HepG2 (cell line): ENCODE data around the gene STRN3. TPM values are rescaled to one million over a fixed set of nuclear protein-coding genes. Genes with fewer than 3 reads are reported as not detected.
A peak's percentile ranks its signal among the peaks of the same experiment; 100 is the strongest.

Experiments used
- ATAC-seq: fragments of 200-7000 bp; cut with Tn5 transposase; 3 replicates; pipeline ENCODE4 v1.9.1; 2020; ENCODE audit warnings: mild to moderate bottlenecking, moderate library complexity
- BruUV-seq: library from RNA; stranded (reverse); fragments of 400-500 nt; replicated peaks from 2 replicates; lab custom pipeline; 2021; lab: Mats Ljungman, UMichigan
- CTCF ChIA-PET: fragments of 300-600 bp; formaldehyde crosslinking; extraction: SDS; loops from one replicate; lab custom pipeline; 2021; ENCODE audit warnings: low total read pairs, inconsistent platforms, low intra/inter-chr PET ratio; lab: Yijun Ruan, JAX
- POLR2A ChIA-PET: fragments of 350-600 bp; sonication (Branson Sonifier 250); formaldehyde crosslinking; loops from one replicate; lab custom pipeline; 2020; ENCODE audit warnings: antibody characterized with exemption, inconsistent platforms; lab: Yijun Ruan, JAX
- DNase-seq: peaks from one replicate; pipeline ENCODE4 v3.0.0-alpha.2; 2015; ENCODE audit warnings: low spot score
- FAIRE-seq: peaks from 3 replicates; lab custom pipeline; 2011; peaks lifted over from hg19 to GRCh38; lab: Jason Lieb, UNC
- H2AFZ ChIP-seq: one replicate; pipeline ENCODE4 v1.6.1; 2011; ENCODE audit warnings: low read length, inconsistent platforms
- H3K27ac ChIP-seq: fragments of 300-600 bp; 3 replicates; pipeline ENCODE4 v1.8.0; 2011; ENCODE audit warnings: mixed run types, mild to moderate bottlenecking, mixed read lengths, low read length, inconsistent platforms; ENCODE audit not compliant: insufficient read depth; ENCODE audit errors: extremely low read length
- H3K27me3 ChIP-seq, 2 experiments: fragments of 200-600 bp in 1 of 2; 2 replicates in 1 of 2; 3 replicates in 1 of 2; pipeline versions ENCODE4 v1.6.0 to v1.8.0; 2011; ENCODE audit warnings: low read length in 2 of 2, mild to moderate bottlenecking in 2 of 2, moderate library complexity in 2 of 2, inconsistent platforms in 1 of 2; ENCODE audit not compliant: insufficient read depth in 2 of 2, control insufficient read depth in 1 of 2
- H3K36me3 ChIP-seq, 2 experiments: fragments of 200-600 bp in 1 of 2; replicated peaks in 1 of 2; 2 replicates in 1 of 2; 3 replicates in 1 of 2; pipeline versions ENCODE4 v1.5.1 to v1.8.0; 2011; ENCODE audit warnings: low read length in 2 of 2, inconsistent platforms in 1 of 2; ENCODE audit not compliant: insufficient read depth in 2 of 2, control insufficient read depth in 1 of 2
- H3K4me1 ChIP-seq: 2 replicates; pipeline ENCODE4 v1.5.1; 2012; ENCODE audit warnings: low read length, inconsistent platforms; ENCODE audit not compliant: insufficient read depth
- H3K4me2 ChIP-seq: 2 replicates; pipeline ENCODE4 v1.6.0; 2011; ENCODE audit warnings: low read depth, low read length, inconsistent platforms
- H3K4me3 ChIP-seq, 3 experiments: fragments of 200-600 bp in 1 of 3; sonication (generic), shearing (Covaris generic) in 1 of 3; replicated peaks in 1 of 3; 2 replicates each; pipeline ENCODE4 v1.5.1; 2011 to 2016; ENCODE audit warnings: low read length in 3 of 3, inconsistent platforms in 2 of 3, low read depth in 2 of 3, mild to moderate bottlenecking in 2 of 3, control low read depth in 1 of 3, mixed read lengths in 1 of 3; ENCODE audit not compliant: insufficient read depth in 1 of 3
- H3K79me2 ChIP-seq: one replicate; pipeline ENCODE4 v1.6.1; 2011; ENCODE audit warnings: low read length, inconsistent platforms; ENCODE audit not compliant: insufficient read depth
- H3K9ac ChIP-seq: 2 replicates; pipeline ENCODE4 v1.6.0; 2011; ENCODE audit warnings: mild to moderate bottlenecking, low read depth, low read length, inconsistent platforms; ENCODE audit not compliant: insufficient read depth
- H3K9me3 ChIP-seq: 2 replicates; pipeline ENCODE4 v1.5.1; 2012; ENCODE audit warnings: mild to moderate bottlenecking, low read length
- H4K20me1 ChIP-seq: 2 replicates; pipeline ENCODE4 v1.6.0; 2011; ENCODE audit warnings: inconsistent platforms, mild to moderate bottlenecking, low read length, moderate library complexity; ENCODE audit not compliant: insufficient read depth
- ATF2 ChIP-seq: sonication (generic); formaldehyde crosslinking; IDR thresholded peaks from 2 replicates; pipeline ENCODE4 v1.4.0; 2020; ENCODE audit warnings: missing genetic modification reagents
- HNRNPK ChIP-seq: fragments of 200-400 bp; formaldehyde crosslinking; IDR thresholded peaks from 2 replicates; pipeline ENCODE4 v1.6.1; 2018; ENCODE audit warnings: low read length, low read depth, moderate library complexity, mild to moderate bottlenecking; ENCODE audit not compliant: poor library complexity, severe bottlenecking
- ZFP91 ChIP-seq: sonication (generic); formaldehyde crosslinking; IDR thresholded peaks from 2 replicates; pipeline ENCODE4 v1.9.0; 2022; ENCODE audit warnings: missing genetic modification reagents, mild to moderate bottlenecking, borderline replicate concordance
- WGBS: methylation state at CpG from one replicate; pipeline ENCODE4 v1.1.6; 2017; ENCODE audit warnings: low lambda C conversion rate; 5-methylcytosine and 5-hydroxymethylcytosine counted together
- in situ Hi-C: cut with HindIII; loops from 2 replicates; pipeline ENCODE4 v1.10.0; 2017; ENCODE audit warnings: low pct_unique_long_range_greater_than_20kb; ENCODE audit not compliant: extremely low pct_ligation_motif_present
- intact Hi-C: fragments of 100-400 bp; cut with micrococcal nuclease; formaldehyde crosslinking; loops from one replicate; pipeline ENCODE4 v1.10.0; 2022; ENCODE audit not compliant: unreplicated experiment
- polyA plus RNA-seq, 8 experiments: library from polyadenylated mRNA; depleted of rRNA in 3 of 8; stranded (reverse) in 7 of 8; unstranded in 1 of 8; fragments of >200 nt; fragmentation: Illumina TruSeq in 4 of 8; extraction: Trizol in 4 of 8; gene quantifications; 2 replicates each; pipeline versions ENCODE4 v1.2.1 to v1.2.3, GENCODE V29; 2011 to 2016; ENCODE audit warnings: low read depth in 4 of 8, missing spikeins in 1 of 8, mixed read lengths in 1 of 8; ENCODE audit not compliant: insufficient read depth in 1 of 8
- total RNA-seq, 5 experiments: library from RNA; depleted of rRNA; stranded (reverse); fragments of >200 nt; fragmentation: Illumina TruSeq; extraction: Trizol; gene quantifications; 2 replicates each; pipeline ENCODE4 v1.2.3, GENCODE V29; 2016; ENCODE audit warnings: low read depth in 1 of 5

STRN3 gene
- total and polyA plus RNA-seq, 2 of the 13 experiments (the other 11 are each of a cell fraction or from before 2014, with no cell fraction given): 49.4 to 123 TPM

- POLR2A ChIA-PET: no interaction called here
These were observed 100.9 kb downstream of the STRN3 start for GRCh38 chr14:30925254-30925653.

More at GRCh38 chr14:30925254-30925653, 100.9 kb downstream of the STRN3 start:
- H3K9ac ChIP-seq: no peak overlapping the region
- intact Hi-C loops: no loop called here
- CTCF ChIA-PET: no interaction called here
- H3K79me2 ChIP-seq: peaks cover 2% of the 10 kb centered on the region
- H3K4me1 ChIP-seq: no peaks in the 10 kb centered on the region
- in situ Hi-C loops: no loop called here
- H3K4me3 ChIP-seq: no peak overlapping the region
- BruUV-seq: no TSS peak
- no peaks in the 10 kb centered on the region for H4K20me1 ChIP-seq
- ATAC-seq: no peak
- no peaks in the 10 kb centered on the region for H3K27me3 ChIP-seq
- DNase-seq: no peak
- peaks cover 14 to 52% of the 10 kb centered on the region in 2 experiments for H3K36me3 ChIP-seq
- WGBS: 97% methylated on average over 2 of the region's 2 CpGs
- no peak for TF ChIP-seq ZFP91 (CRISPR knock-in tag)
- peak; percentile 85 for TF ChIP-seq HNRNPK
- TF ChIP-seq ATF2 (CRISPR knock-in tag): no peak
- no peak overlapping the region for H2AFZ ChIP-seq
- H3K9me3 ChIP-seq: no peaks in the 10 kb centered on the region
- no peak overlapping the region for H3K4me2 ChIP-seq
- no peak overlapping the region for H3K27ac ChIP-seq
- no peak for FAIRE-seq
